ENCODE data around the gene CHID1.
A peak's percentile ranks its signal among the peaks of the same experiment; 100 is the strongest.

The CHID1 gene

DNA sequence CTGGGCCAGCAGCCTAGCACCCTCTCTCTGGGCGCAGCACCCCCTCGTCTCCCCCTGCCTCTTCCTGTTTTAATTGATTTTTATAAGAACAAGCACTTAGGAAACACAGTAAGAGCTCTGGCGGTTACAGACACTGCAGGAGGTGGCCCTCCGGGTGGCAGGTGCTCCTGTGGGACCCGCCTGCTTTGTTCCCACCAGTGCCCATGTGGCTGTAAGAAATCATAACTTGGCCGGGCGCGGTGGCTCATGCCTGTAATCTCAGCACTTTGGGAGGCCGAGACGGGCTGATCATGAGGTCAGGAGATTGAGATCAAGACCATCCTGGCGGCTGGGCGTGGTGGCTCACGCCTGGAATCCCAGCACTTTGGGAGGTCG, 49.5 kb downstream of the CHID1 start:
- TF ChIP-seq CTCF (IDR thresholded peaks at IDR 0.05; ENCODE audit: insufficient read depth, missing control alignments), result no peak
- no peak for FAIRE-seq
- no peak for DNase-seq (ENCODE audit: insufficient read length, low spot score)

- no peak for FAIRE-seq
- DNase-seq (ENCODE audit: insufficient read length, low spot score), result no peak
- no peak for TF ChIP-seq CTCF (IDR thresholded peaks at IDR 0.05; ENCODE audit: insufficient read depth, missing control alignments)
These were observed 50.1 kb downstream of the CHID1 start for GRCh38 chr11:860234-861104.

GRCh38 chr11:859394-860131, 51.0 kb downstream of the CHID1 start:
- DNase-seq (ENCODE audit: insufficient read length, low spot score), result peak; percentile 84
- TF ChIP-seq CTCF (IDR thresholded peaks at IDR 0.05; ENCODE audit: insufficient read depth, missing control alignments), result no peak
- no peak for FAIRE-seq

DNA sequence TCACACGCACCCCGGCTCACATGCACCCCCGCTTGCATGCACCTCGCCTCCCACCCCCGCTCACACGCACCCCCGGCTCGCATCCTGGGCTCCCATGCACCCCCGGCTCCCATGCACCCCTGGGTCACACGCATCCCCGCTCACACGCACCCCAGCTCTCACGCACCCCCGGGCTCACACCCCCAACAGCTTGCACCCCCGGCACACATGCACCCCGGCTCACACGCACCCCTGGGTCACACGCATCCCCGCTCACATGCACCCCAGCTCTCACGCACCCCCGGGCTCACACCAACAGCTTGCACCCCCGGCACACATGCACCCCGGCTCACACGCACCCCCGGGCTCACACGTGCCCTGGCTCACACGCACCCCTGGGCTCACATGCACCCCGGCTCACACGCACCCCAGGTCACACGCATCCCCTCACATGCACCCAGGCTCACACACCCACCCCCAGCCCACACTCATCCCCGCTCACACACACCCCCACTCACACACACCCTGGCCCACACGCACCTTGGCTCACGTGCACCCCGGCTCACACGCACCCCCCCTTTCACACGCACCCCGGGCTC, 51.8 kb downstream of the CHID1 start:
- FAIRE-seq, result no peak
- TF ChIP-seq CTCF (IDR thresholded peaks at IDR 0.05; ENCODE audit: insufficient read depth, missing control alignments), result no peak
- DNase-seq (ENCODE audit: insufficient read length, low spot score), result no peak

DNA sequence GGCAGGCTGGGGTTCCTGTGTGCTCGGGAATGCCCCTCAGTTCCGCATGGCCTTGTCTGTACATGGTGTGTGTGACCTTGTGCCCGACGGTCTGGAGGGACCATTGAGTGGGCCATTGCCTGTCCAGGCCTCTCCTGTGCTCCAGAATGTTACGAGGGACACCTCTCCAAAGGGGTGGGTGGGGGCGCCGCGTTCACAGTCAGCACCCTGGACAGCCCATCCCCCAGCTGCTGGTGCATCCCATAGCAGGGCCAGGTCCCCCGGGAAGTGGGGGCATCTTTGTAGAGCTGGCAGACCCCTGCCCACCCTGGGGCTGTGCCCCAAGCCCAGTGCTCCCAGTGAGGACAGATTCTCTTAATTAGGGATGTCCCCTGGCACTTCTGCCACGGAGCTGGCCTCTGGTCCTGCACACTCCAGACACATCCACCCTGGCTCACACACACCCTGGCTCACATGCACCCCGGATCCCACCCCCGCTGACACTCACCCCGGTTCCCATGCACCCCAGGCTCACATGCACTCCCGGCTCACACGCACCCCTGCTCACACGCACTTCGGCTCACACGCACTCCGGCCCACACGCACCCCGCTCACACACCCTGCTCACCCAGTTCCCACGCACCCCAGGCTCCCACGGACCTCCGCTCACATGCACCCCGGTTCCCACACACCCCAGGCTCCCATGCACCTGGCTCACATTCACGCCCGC, 52.4 kb downstream of the CHID1 start:
- DNase-seq (ENCODE audit: insufficient read length, low spot score) (no peak), FAIRE-seq (no peak)
- TF ChIP-seq CTCF (IDR thresholded peaks at IDR 0.05; ENCODE audit: insufficient read depth, missing control alignments), result no peak

DNA sequence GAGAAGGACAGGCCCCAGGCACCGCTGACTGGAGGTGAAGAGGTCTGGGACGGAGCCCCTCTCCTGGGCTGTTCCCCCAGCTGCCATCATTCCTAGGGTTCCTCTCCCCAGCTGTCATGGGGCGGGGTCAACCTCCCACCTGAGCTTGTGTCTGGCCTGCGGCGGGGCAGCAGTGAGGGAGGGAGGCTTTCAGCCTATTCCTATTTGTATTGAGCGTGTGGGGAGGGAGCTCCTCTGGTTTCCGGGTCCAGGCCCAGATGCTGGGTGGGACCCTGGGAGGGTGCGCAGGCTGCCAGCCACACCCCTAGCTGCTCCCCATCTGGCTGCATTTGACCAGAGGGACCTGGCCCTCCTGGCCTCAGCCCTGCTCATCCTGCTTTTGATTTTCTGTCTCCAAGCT, 54.2 kb downstream of the CHID1 start:
- TF ChIP-seq CTCF (IDR thresholded peaks at IDR 0.05; ENCODE audit: insufficient read depth, missing control alignments), result no peak
- FAIRE-seq, result no peak
- DNase-seq (ENCODE audit: insufficient read length, low spot score), result no peak

Measured in D721Med (cell line).